H9 (cell line): ENCODE measurements around the gene RHOV. TPM values are rescaled to one million over a fixed set of nuclear protein-coding genes. Genes with fewer than 3 reads are reported as not detected.

Source experiments
- DNase-seq: peaks from one replicate; pipeline ENCODE4 v3.0.0-alpha.2; 2017
- H2AFZ ChIP-seq: one replicate; pipeline ENCODE4 v1.6.1; 2013; ENCODE audit warnings: mild to moderate bottlenecking, low read length, control low read depth, moderate library complexity
- H2AK5ac ChIP-seq: 2 replicates; pipeline ENCODE4 v1.6.1; 2013; ENCODE audit warnings: low read length, control low read depth, mixed read lengths; ENCODE audit not compliant: insufficient read length
- H2BK120ac ChIP-seq: one replicate; pipeline ENCODE4 v1.6.1; 2013; ENCODE audit warnings: low read depth, mild to moderate bottlenecking, low read length, control low read depth, inconsistent platforms; ENCODE audit not compliant: poor library complexity, severe bottlenecking
- H2BK12ac ChIP-seq: 2 replicates; pipeline ENCODE4 v1.6.1; 2013; ENCODE audit warnings: low read length, control low read depth, mixed read lengths, low read depth; ENCODE audit not compliant: insufficient read length
- H2BK15ac ChIP-seq: 2 replicates; pipeline ENCODE4 v1.6.1; 2013; ENCODE audit warnings: low read depth, low read length, control low read depth
- H2BK20ac ChIP-seq: one replicate; pipeline ENCODE4 v1.6.1; 2013; ENCODE audit warnings: low read depth, mild to moderate bottlenecking, low read length, control low read depth, inconsistent platforms; ENCODE audit not compliant: poor library complexity, severe bottlenecking
- H2BK5ac ChIP-seq: 2 replicates; pipeline ENCODE4 v1.6.1; 2013; ENCODE audit warnings: low read length, control low read depth, mixed read lengths; ENCODE audit not compliant: insufficient read length
- H3K14ac ChIP-seq: 2 replicates; pipeline ENCODE4 v1.6.1; 2013; ENCODE audit warnings: low read length, control low read depth; ENCODE audit not compliant: insufficient read depth
- H3K18ac ChIP-seq: 2 replicates; pipeline ENCODE4 v1.6.1; 2013; ENCODE audit warnings: low read depth, mild to moderate bottlenecking, mixed read lengths, low read length, control low read depth; ENCODE audit not compliant: insufficient read length
- H3K23ac ChIP-seq: 2 replicates; pipeline ENCODE4 v1.6.1; 2013; ENCODE audit warnings: low read length, control low read depth, mixed read lengths, low read depth; ENCODE audit not compliant: insufficient read length
- H3K23me2 ChIP-seq: 2 replicates; pipeline ENCODE4 v1.6.1; 2013; ENCODE audit warnings: low read depth, mild to moderate bottlenecking, mixed read lengths, low read length, control low read depth; ENCODE audit not compliant: insufficient read length, poor library complexity, severe bottlenecking
- H3K27ac ChIP-seq: 2 replicates; pipeline ENCODE4 v1.5.1; 2013; ENCODE audit warnings: low read length, control low read depth, mixed read lengths, low read depth; ENCODE audit not compliant: insufficient read length
- H3K27me3 ChIP-seq: 2 replicates; pipeline ENCODE4 v1.6.1; 2013; ENCODE audit warnings: low read length, control low read depth, inconsistent platforms; ENCODE audit not compliant: insufficient read depth
- H3K4ac ChIP-seq: 2 replicates; pipeline ENCODE4 v1.6.1; 2013; ENCODE audit warnings: low read depth, mild to moderate bottlenecking, control low read depth, inconsistent platforms, low read length, moderate library complexity
- H3K4me1 ChIP-seq: 2 replicates; pipeline ENCODE4 v1.6.1; 2013; ENCODE audit warnings: low read length, control low read depth, inconsistent platforms; ENCODE audit not compliant: insufficient read depth
- H3K4me2 ChIP-seq: 2 replicates; pipeline ENCODE4 v1.6.1; 2013; ENCODE audit warnings: low read length, control low read depth, mixed read lengths; ENCODE audit not compliant: insufficient read length, insufficient read depth
- H3K56ac ChIP-seq: 2 replicates; pipeline ENCODE4 v1.6.1; 2013; ENCODE audit warnings: low read depth, mild to moderate bottlenecking, mixed read lengths, low read length, control low read depth; ENCODE audit not compliant: insufficient read length
- H3K79me1 ChIP-seq: 2 replicates; pipeline ENCODE4 v1.6.1; 2013; ENCODE audit warnings: low read depth, mild to moderate bottlenecking, moderate library complexity, low read length, control low read depth, inconsistent platforms; ENCODE audit not compliant: insufficient read depth, poor library complexity, severe bottlenecking
- H3K79me2 ChIP-seq: 2 replicates; pipeline ENCODE4 v1.6.1; 2013; ENCODE audit warnings: low read length, control low read depth, inconsistent platforms; ENCODE audit not compliant: insufficient read depth
- H3K9ac ChIP-seq: 2 replicates; pipeline ENCODE4 v1.6.1; 2013; ENCODE audit warnings: low read length, control low read depth, mixed read lengths; ENCODE audit not compliant: insufficient read length; ENCODE audit errors: extremely low read depth
- H3K9me3 ChIP-seq: one replicate; pipeline ENCODE4 v1.6.1; 2013; ENCODE audit warnings: low read depth, low read length, inconsistent platforms; ENCODE audit not compliant: control insufficient read depth
- H3T11ph ChIP-seq: one replicate; pipeline ENCODE4 v1.6.1; 2013; ENCODE audit warnings: mild to moderate bottlenecking, low read length, control low read depth, inconsistent platforms
- H4K20me1 ChIP-seq: one replicate; pipeline ENCODE4 v1.6.1; 2013; ENCODE audit not compliant: control insufficient read depth, insufficient read length, insufficient read depth
- H4K5ac ChIP-seq: 2 replicates; pipeline ENCODE4 v1.6.1; 2013; ENCODE audit warnings: low read depth, mild to moderate bottlenecking, mixed read lengths, low read length, control low read depth; ENCODE audit not compliant: insufficient read length
- H4K8ac ChIP-seq: replicated peaks from 2 replicates; pipeline ENCODE4 v1.6.1; 2013; ENCODE audit warnings: low read length, control low read depth, mixed read lengths, low read depth; ENCODE audit not compliant: insufficient read length
- H4K91ac ChIP-seq: 2 replicates; pipeline ENCODE4 v1.6.1; 2013; ENCODE audit warnings: low read depth, mild to moderate bottlenecking, moderate library complexity, mixed read lengths, low read length, control low read depth; ENCODE audit not compliant: insufficient read length
- H3K27ac Mint-ChIP-seq, 3 experiments: 2 replicates in 2 of 3; 3 replicates in 1 of 3; pipeline ENCODE4 v1.8.0; 2020 to 2021; ENCODE audit warnings: mixed read lengths in 3 of 3, mild to moderate bottlenecking in 1 of 3, moderate library complexity in 1 of 3
- H3K27me3 Mint-ChIP-seq: 2 replicates; pipeline ENCODE4 v1.8.0; 2021; ENCODE audit warnings: low read depth, mild to moderate bottlenecking, moderate library complexity, mixed read lengths
- H3K36me3 Mint-ChIP-seq, 3 experiments: 2 replicates in 2 of 3; 3 replicates in 1 of 3; pipeline ENCODE4 v1.8.0; 2020 to 2021; ENCODE audit warnings: low read depth in 3 of 3, mixed read lengths in 3 of 3; ENCODE audit not compliant: insufficient read depth in 1 of 3
- H3K4me1 Mint-ChIP-seq, 2 experiments: 2 replicates each; pipeline ENCODE4 v1.8.0; 2020; ENCODE audit warnings: mixed read lengths in 2 of 2
- H3K4me3 Mint-ChIP-seq, 2 experiments: 2 replicates in 1 of 2; 3 replicates in 1 of 2; pipeline ENCODE4 v1.8.0; 2020 to 2021; ENCODE audit warnings: mild to moderate bottlenecking in 2 of 2, mixed read lengths in 2 of 2, moderate library complexity in 1 of 2
- H3K9me3 Mint-ChIP-seq, 2 experiments: 2 replicates in 1 of 2; 3 replicates in 1 of 2; pipeline ENCODE4 v1.8.0; 2020; ENCODE audit warnings: mild to moderate bottlenecking in 2 of 2, mixed read lengths in 2 of 2, moderate library complexity in 1 of 2
- CTCF ChIP-seq: fragments of 200-600 bp; sonication (generic); conservative IDR thresholded peaks from 3 replicates; pipeline ENCODE4 v1.8.0; 2021; ENCODE audit warnings: antibody characterized with exemption, mild to moderate bottlenecking
- WGBS: extraction: QIAGEN DNeasy Blood & Tissue Kit; methylation state at CpG from one replicate; pipeline ENCODE4 v1.1.7; 2013; ENCODE audit warnings: missing lambda C conversion rate, low lambda C conversion rate, mixed read lengths; ENCODE audit not compliant: insufficient read length; ENCODE audit errors: extremely low coverage; 5-methylcytosine and 5-hydroxymethylcytosine counted together
- total RNA-seq: library from RNA; stranded (reverse); gene quantifications from 2 replicates; pipeline ENCODE4 v1.2.1, GENCODE V29; 2021

The RHOV gene
- total RNA-seq, 1 experiment from 2014 or later, result 3.9 TPM

GRCh38 chr15:40830884-40831283 lies 43.1 kb downstream of the RHOV start:
- Histone ChIP-seq H3K23me2 (no peaks in the 10 kb centered on the region), H2AK5ac (no peak overlapping the region), H2BK5ac (no peak overlapping the region), H3K4me1 (peaks cover 2% of the 10 kb centered on the region; the same call in 1 of the 2 replicates), H3K79me2 (no peaks in the 10 kb centered on the region), H4K91ac (no peak overlapping the region), H4K5ac (no peak overlapping the region), H3K4me2 (no peak overlapping the region), H3K23ac (no peak overlapping the region), H2BK12ac (no peak overlapping the region), H3K14ac (no peak overlapping the region), H3K9ac (no peak overlapping the region), H3K56ac (no peak overlapping the region), H3K79me1 (no peaks in the 10 kb centered on the region), H3K4ac (no peak overlapping the region), H3K18ac (no peak overlapping the region), H2BK120ac (no peak overlapping the region), H2AFZ (no peak overlapping the region), H3K9me3 (no peaks in the 10 kb centered on the region), H3K27me3 (no peaks in the 10 kb centered on the region), H2BK15ac (no peak overlapping the region), H4K8ac (no peak overlapping the region), H4K20me1 (no peaks in the 10 kb centered on the region), H2BK20ac (no peak overlapping the region), H3T11ph (no peak overlapping the region), H3K27ac (no peak overlapping the region)
- Mint-ChIP-seq H3K36me3 (peaks cover 0 to 2% (median 0%) of the 10 kb centered on the region in 3 experiments; a peak in 1 of 7 replicates), H3K4me3 (0 out of 5 replicates have a peak overlapping the region, but pooled peaks of 1 of the 2 experiments have one; percentile 38), H3K27ac (peak overlapping the region; percentile 70 to 94 (median 81); a peak in 5 of 7 replicates), H3K27me3 (no peaks in the 10 kb centered on the region; the same call in 1 of the 2 replicates), H3K4me1 (peaks cover 9% of the 10 kb centered on the region in 2 experiments), H3K9me3 (no peaks in the 10 kb centered on the region)
- WGBS, result no CpG with 5 or more reads among the region's 2 CpGs
- no peak for TF ChIP-seq CTCF
- DNase-seq, result peak; percentile 50
